Measurements from ENCODE around the gene ADAMTS2. TPM values are rescaled to one million over a fixed set of nuclear protein-coding genes. Genes with fewer than 3 reads are reported as not detected.
A peak's percentile ranks its signal among the peaks of the same experiment; 100 is the strongest.

ADAMTS2 gene
- polyA plus RNA-seq, 1 experiment: 129 TPM

GRCh38 chr5:179267071-179267670 lies 78.1 kb downstream of the ADAMTS2 start:
- DNase-seq (ENCODE audit: low read depth): no peak
- Histone ChIP-seq H3K36me3 (ENCODE audit: control insufficient read depth, insufficient read depth, low read length) (peaks cover 11% of the 10 kb centered on the region), H3K4me3 (ENCODE audit: low read depth, low read length) (no peak overlapping the region), H3K27me3 (ENCODE audit: control insufficient read depth, insufficient read depth, low read length) (no peaks in the 10 kb centered on the region)
- ChIA-PET POLR2A (interaction anchor here (0.6 to 0.9 kb wide), 2 partner anchors 9 to 10 kb away, joined by 3 read pairs; no protein-coding TSS in a partner anchor), CTCF (interaction anchor here (0.9 to 7.2 kb wide), 8 partner anchors 9 to 228 kb away, joined by 3 to 34 read pairs (median 4); no protein-coding TSS in a partner anchor)
- TF ChIP-seq CTCF (IDR thresholded peaks at IDR 0.05; ENCODE audit: insufficient read depth, low read depth, low read length): peak; percentile 24; the same call in 1 of the 2 replicates

DNA sequence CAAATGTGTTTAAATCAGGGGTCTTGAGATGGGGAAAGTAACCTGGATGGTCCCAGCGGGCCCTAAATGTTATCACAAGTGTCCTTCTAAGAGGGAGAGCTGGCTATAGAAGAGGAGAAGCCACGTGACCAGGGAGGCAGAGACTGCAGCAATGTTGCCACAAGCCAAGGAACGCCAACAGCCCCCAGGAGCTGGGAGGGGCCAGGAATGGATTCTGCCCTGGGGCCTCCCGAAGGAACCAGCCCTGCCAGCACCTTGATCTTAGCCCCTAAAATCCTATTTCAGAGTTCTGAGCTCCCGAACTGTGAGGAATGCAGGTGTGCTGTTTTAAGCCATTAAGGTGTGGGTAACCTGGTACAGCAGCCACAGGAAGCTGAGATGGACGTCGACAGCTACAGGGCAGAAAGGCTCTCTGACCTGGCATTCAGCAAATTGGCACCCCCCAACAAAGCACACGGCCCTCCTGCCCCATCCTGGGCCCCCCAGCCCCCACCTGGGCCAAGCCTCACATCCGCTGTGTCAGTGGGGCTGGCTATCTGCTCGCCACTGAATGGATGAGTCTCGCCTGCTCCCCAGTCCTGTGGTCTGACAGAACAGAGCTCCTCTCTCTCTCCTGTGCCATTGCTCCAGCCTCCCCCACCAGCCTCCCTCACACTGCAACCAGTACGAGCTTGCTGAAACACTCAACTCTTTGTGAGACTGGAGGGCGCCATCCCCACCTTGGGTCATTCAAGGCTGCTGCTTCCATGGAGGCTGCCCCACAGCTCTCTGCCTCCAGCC lies 78.8 kb downstream of the ADAMTS2 start:
- H3K36me3 ChIP-seq (ENCODE audit: control insufficient read depth, insufficient read depth, low read length): peaks cover 8% of the 10 kb centered on the region
- DNase-seq (ENCODE audit: low read depth): no peak
- no peak for TF ChIP-seq CTCF (IDR thresholded peaks at IDR 0.05; ENCODE audit: insufficient read depth, low read depth, low read length)
- H3K27me3 ChIP-seq (ENCODE audit: control insufficient read depth, insufficient read depth, low read length): no peaks in the 10 kb centered on the region
- CTCF ChIA-PET: interaction anchor here (0.9 to 7.2 kb wide), 9 partner anchors 10 to 986 kb away, joined by 3 to 34 read pairs (median 4); no protein-coding TSS in a partner anchor
- H3K4me3 ChIP-seq (ENCODE audit: low read depth, low read length): no peak overlapping the region
- POLR2A ChIA-PET: interaction anchor here (0.8 to 1.0 kb wide), 3 partner anchors 9 to 12 kb away, joined by 3 to 5 read pairs (median 3); no protein-coding TSS in a partner anchor

DNA sequence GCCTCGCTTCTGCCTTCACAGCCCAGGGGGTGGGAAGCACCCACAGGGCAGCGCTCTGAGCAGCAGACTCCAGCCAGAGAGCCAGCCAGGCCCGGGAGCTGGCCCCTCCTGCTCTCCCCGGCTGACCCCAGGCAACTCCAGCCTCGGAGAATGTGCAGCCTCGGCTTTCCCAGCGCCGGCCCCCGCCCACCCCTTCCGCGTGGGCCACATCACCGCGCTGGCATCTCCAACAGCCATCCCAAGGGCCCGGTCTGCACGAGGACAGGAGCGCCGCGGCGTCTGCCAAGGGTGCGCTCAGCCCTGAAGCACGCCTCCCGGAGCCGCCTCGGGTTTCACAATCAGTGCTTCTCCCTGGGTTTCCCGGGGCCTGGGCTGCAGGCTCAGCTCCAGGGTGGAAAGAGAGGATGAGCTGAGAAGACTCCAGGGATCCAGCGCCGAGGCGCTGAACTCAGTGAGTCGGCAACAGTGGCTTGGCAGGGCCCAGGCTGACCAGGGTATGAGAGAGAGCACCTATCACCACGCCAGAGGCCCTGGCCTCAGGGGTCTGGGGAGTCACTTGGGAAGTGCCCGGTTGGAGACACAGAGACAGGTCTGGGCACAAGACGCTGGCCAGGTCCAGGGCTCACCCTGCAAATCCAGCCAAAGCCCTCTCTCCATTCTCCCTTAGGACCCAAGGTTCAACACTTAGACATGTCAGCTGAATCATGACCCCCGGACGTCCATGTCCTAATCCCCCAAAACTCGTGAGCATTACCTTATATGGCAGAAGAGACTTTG lies 79.6 kb downstream of the ADAMTS2 start:
- ChIA-PET POLR2A (interaction anchor here (0.8 to 1.0 kb wide), 2 partner anchors 8 to 13 kb away, joined by 3 to 5 read pairs; no protein-coding TSS in a partner anchor), CTCF (interaction anchor here (0.7 to 7.2 kb wide), 9 partner anchors 8 to 985 kb away, joined by 3 to 34 read pairs (median 4); no protein-coding TSS in a partner anchor)
- H3K36me3 ChIP-seq (ENCODE audit: control insufficient read depth, insufficient read depth, low read length): peaks cover 9% of the 10 kb centered on the region
- no peak overlapping the region for H3K4me3 ChIP-seq (ENCODE audit: low read depth, low read length)
- TF ChIP-seq CTCF (IDR thresholded peaks at IDR 0.05; ENCODE audit: insufficient read depth, low read depth, low read length): no peak
- no peaks in the 10 kb centered on the region for H3K27me3 ChIP-seq (ENCODE audit: control insufficient read depth, insufficient read depth, low read length)
- DNase-seq (ENCODE audit: low read depth): peak; percentile 96

DNA sequence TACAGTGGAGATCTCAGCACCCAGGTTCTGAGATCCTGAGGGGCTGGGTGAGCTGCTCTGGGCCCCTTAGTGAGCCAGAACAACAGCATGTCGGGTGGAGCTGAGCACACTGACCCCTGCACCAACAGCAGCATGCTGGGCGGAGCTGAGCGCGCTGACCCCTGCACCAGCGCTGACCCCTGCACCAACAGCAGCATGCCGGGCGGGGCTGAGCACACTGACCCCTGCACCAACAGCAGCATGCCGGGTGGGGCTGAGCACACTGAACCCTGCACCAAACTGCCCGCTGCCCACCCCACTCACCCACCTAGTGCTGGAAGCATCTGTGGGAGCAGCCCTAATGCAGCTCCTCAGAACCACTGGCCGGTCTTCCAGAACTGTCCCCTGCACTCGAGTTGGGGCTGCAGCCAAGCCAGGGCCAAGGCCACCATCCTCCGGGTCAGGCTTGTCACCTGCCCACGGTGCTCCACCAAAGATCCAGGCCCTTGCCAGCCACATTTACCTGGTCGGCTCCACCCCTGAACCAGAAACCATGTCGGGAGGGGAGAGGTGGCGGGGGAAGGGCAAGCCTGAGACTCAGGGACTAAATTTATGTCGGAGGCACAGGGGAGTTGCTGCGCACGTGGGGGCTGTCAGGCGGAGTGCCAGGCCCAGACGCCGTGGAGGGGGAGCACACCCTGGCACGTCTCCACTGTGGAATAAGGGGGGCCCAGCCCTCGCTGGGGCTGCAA lies 80.3 kb downstream of the ADAMTS2 start:
- no peak overlapping the region for H3K4me3 ChIP-seq (ENCODE audit: low read depth, low read length)
- ChIA-PET POLR2A (interaction anchor here (1.0 kb wide), 1 partner anchor 8 kb away, joined by 5 read pairs; no protein-coding TSS in a partner anchor), CTCF (interaction anchor here (0.7 to 7.2 kb wide), 8 partner anchors 9 to 984 kb away, joined by 3 to 34 read pairs (median 4); no protein-coding TSS in a partner anchor)
- no peak for TF ChIP-seq CTCF (IDR thresholded peaks at IDR 0.05; ENCODE audit: insufficient read depth, low read depth, low read length)
- H3K27me3 ChIP-seq (ENCODE audit: control insufficient read depth, insufficient read depth, low read length): no peaks in the 10 kb centered on the region
- H3K36me3 ChIP-seq (ENCODE audit: control insufficient read depth, insufficient read depth, low read length): peaks cover 10% of the 10 kb centered on the region
- no peak for DNase-seq (ENCODE audit: low read depth)
